ENCODE data around the gene ODF2L.

ODF2L gene

DNA sequence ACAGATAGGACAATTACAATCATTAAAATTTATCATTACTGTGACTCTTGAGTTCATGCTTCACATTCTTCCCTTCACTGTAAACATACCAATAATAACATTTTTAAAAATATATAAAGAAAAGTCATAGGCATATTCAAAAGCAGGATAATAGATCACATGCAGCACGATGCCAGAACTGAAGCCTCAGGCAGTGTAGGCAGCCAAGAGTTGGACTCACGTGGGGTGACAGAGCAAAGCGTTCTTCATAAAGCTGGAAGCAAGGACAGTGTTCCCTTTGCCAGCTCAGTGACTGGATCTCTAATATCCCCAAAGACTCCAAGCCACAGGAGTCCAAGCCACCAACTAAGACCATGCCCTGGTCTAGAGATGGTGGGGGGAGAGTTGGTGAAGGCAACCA lies 77.7 kb downstream of the ODF2L start:
- H3K27ac ChIP-seq, result no peak overlapping the region
- CTCF ChIA-PET, result no interaction called here
- POLR2A ChIA-PET (ENCODE audit: low non-redundant PET), result no interaction called here
- no peak for DNase-seq (ENCODE audit: low spot score)
- TF ChIP-seq, protein P1, sequence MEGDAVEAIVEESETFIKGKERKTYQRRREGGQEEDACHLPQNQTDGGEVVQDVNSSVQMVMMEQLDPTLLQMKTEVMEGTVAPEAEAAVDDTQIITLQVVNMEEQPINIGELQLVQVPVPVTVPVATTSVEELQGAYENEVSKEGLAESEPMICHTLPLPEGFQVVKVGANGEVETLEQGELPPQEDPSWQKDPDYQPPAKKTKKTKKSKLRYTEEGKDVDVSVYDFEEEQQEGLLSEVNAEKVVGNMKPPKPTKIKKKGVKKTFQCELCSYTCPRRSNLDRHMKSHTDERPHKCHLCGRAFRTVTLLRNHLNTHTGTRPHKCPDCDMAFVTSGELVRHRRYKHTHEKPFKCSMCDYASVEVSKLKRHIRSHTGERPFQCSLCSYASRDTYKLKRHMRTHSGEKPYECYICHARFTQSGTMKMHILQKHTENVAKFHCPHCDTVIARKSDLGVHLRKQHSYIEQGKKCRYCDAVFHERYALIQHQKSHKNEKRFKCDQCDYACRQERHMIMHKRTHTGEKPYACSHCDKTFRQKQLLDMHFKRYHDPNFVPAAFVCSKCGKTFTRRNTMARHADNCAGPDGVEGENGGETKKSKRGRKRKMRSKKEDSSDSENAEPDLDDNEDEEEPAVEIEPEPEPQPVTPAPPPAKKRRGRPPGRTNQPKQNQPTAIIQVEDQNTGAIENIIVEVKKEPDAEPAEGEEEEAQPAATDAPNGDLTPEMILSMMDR (conservative IDR thresholded peaks at IDR 0.05; ENCODE audit: low read depth), result no peak

DNA sequence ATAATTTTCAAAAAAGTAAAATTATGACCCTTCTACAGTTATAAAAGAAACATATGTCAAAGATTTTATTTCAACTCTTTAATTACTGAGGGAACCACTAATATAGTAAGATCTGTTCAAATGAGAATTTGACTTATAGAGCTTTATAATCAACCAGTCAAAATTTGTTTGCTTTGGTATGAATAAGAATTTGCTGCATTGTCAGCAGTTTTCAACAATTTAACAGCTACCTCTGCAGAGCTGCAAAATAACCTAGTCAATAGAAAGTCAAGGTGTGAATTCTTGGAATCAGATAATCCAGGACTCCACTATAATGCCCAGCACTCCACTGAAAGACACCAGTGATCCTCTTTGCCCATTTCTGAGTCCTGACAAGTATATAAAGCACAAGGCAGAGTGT lies 78.2 kb downstream of the ODF2L start:
- H3K27ac ChIP-seq, result no peak overlapping the region
- TF ChIP-seq, protein P1 (conservative IDR thresholded peaks at IDR 0.05; ENCODE audit: low read depth), result no peak
- DNase-seq (ENCODE audit: low spot score), result no peak
- POLR2A ChIA-PET (ENCODE audit: low non-redundant PET), result no interaction called here
- CTCF ChIA-PET, result no interaction called here

DNA sequence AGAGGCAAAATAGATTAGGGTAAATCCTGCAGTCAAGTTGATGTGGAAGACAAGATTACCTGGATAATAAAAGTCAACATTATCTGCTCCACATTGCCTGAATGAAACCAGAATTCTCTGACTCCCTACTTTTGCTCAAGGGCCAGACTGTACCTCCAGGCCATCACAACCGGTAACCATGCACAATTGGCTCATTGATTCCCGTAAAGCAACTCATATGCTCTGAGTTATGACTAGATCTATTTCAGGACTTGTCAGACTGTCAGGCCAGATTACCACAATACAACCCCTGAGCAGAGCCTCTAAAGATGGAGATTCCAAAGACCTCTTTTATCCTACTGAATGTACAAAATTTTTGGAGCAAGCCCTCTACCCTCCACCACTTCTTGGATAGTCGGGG lies 90.4 kb downstream of the ODF2L start:
- ChIA-PET CTCF (no interaction called here), POLR2A (ENCODE audit: low non-redundant PET) (no interaction called here)
- DNase-seq (ENCODE audit: low spot score), result no peak
- H3K27ac ChIP-seq, result no peak overlapping the region
- TF ChIP-seq, protein P1 (conservative IDR thresholded peaks at IDR 0.05; ENCODE audit: low read depth), result no peak

DNA sequence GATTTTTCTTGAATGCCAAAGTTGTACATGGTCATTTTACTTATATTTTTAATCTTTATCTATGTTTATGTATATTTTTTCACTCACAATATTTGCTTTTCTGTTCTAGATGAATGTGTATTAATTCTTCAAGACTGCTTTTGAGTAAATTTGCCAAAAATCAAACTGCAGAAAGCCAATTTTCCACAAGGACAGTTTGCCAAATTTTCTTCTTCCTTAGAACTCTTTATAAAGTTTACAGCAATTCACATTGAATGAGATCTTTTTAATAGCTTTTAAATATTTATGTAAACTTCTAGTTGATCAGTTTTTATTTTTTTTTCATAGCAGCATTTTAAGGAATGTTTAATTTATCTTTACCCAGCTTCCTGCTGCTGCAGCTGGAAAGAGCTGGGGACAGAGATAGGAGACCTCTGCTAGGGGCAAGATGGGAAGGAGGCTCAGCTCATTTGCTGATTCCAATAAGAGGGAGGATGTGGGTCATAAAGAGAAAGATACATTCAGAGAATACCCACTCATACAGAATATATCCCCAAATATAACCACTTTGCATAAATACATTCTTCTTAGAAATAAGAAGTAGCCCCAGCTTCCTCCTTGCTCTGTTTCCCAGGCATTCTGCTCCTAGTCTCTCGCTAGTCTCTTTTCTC lies 93.0 kb downstream of the ODF2L start:
- CTCF ChIA-PET, result interaction anchor here (0.7 kb wide), 1 partner anchor 1265 kb away, joined by 6 read pairs; no protein-coding TSS in a partner anchor
- H3K27ac ChIP-seq, result no peak overlapping the region
- POLR2A ChIA-PET (ENCODE audit: low non-redundant PET), result no interaction called here
- no peak for DNase-seq (ENCODE audit: low spot score)
- TF ChIP-seq, protein P1 (conservative IDR thresholded peaks at IDR 0.05; ENCODE audit: low read depth), result no peak
